CD14-positive monocyte (primary cell): Measurements from ENCODE around the gene EIF5AL1. TPM values are rescaled to one million over a fixed set of nuclear protein-coding genes. Genes with fewer than 3 reads are reported as not detected.

Experiments used
- DNase-seq, 3 donors: peaks; one replicate each; pipeline ENCODE4 v3.0.0-alpha.2; 2011 to 2022
- H2AFZ ChIP-seq: 2 replicates; pipeline ENCODE4 v1.6.0; 2012; ENCODE audit warnings: mild to moderate bottlenecking, low read depth, low read length, inconsistent platforms; ENCODE audit not compliant: insufficient read depth, poor library complexity, severe bottlenecking
- H3K27ac ChIP-seq, 2 donors: 1 replicate in 1 of 2; 2 replicates in 1 of 2; pipeline ENCODE4 v1.5.1; 2012 to 2013; ENCODE audit warnings: low read length in 2 of 2, control low read depth in 1 of 2, inconsistent platforms in 1 of 2, low read depth in 1 of 2, mild to moderate bottlenecking in 1 of 2
- H3K27me3 ChIP-seq, 2 donors: one replicate each; pipeline versions ENCODE4 v1.6.0 to v1.6.1; 2011 to 2013; ENCODE audit warnings: low read length in 2 of 2; ENCODE audit not compliant: control insufficient read depth in 2 of 2, insufficient read depth in 2 of 2
- H3K36me3 ChIP-seq, 2 donors: replicated peaks in 1 of 2; 1 replicate in 1 of 2; 2 replicates in 1 of 2; pipeline versions ENCODE4 v1.5.1 to v1.6.1; 2012 to 2013; ENCODE audit warnings: low read length in 2 of 2, control low read depth in 1 of 2, inconsistent platforms in 1 of 2, mild to moderate bottlenecking in 1 of 2; ENCODE audit not compliant: insufficient read depth in 2 of 2, control insufficient read depth in 1 of 2
- H3K4me1 ChIP-seq, 2 donors: 1 replicate in 1 of 2; 2 replicates in 1 of 2; pipeline versions ENCODE4 v1.5.1 to v1.6.1; 2012 to 2013; ENCODE audit warnings: low read length in 2 of 2, control low read depth in 1 of 2, inconsistent platforms in 1 of 2, mild to moderate bottlenecking in 1 of 2, moderate library complexity in 1 of 2; ENCODE audit not compliant: insufficient read depth in 2 of 2, control insufficient read depth in 1 of 2
- H3K4me2 ChIP-seq: replicated peaks from 2 replicates; pipeline ENCODE3; 2012; ENCODE audit warnings: low read length, moderate library complexity, mild to moderate bottlenecking; ENCODE audit not compliant: poor library complexity, severe bottlenecking; ENCODE audit errors: extremely low read depth
- H3K4me3 ChIP-seq, 3 experiments: fragments of 200-600 bp in 1 of 3; sonication (generic) in 1 of 3; replicated peaks in 1 of 3; 1 replicate in 2 of 3; 2 replicates in 1 of 3; pipeline ENCODE4 v1.5.1; 2011 to 2013; ENCODE audit warnings: low read length in 3 of 3, mild to moderate bottlenecking in 3 of 3, control low read depth in 2 of 3, low read depth in 2 of 3, inconsistent platforms in 1 of 3, moderate library complexity in 1 of 3
- H3K79me2 ChIP-seq: 2 replicates; pipeline ENCODE4 v1.6.0; 2012; ENCODE audit warnings: mild to moderate bottlenecking, control low read depth, inconsistent platforms, low read length, moderate library complexity; ENCODE audit not compliant: insufficient read depth
- H3K9ac ChIP-seq: 2 replicates; pipeline ENCODE4 v1.6.0; 2017; ENCODE audit warnings: low read length, mild to moderate bottlenecking; ENCODE audit not compliant: insufficient read depth, poor library complexity, severe bottlenecking
- H3K9me3 ChIP-seq, 2 donors: replicated peaks in 1 of 2; 1 replicate in 1 of 2; 2 replicates in 1 of 2; pipeline versions ENCODE4 v1.5.1 to v1.6.1; 2012 to 2013; ENCODE audit warnings: low read length in 2 of 2, control low read depth in 1 of 2; ENCODE audit not compliant: control insufficient read depth in 1 of 2, insufficient read depth in 1 of 2
- H4K20me1 ChIP-seq: 2 replicates; pipeline ENCODE4 v1.6.0; 2012; ENCODE audit warnings: mild to moderate bottlenecking, low read length, control low read depth, moderate library complexity; ENCODE audit not compliant: insufficient read depth
- H3K27ac Mint-ChIP-seq, 7 donors: one replicate each; pipeline ENCODE4 v1.8.0; 2020; ENCODE audit warnings: mild to moderate bottlenecking in 7 of 7, mixed read lengths in 7 of 7, moderate library complexity in 6 of 7, inconsistent platforms in 2 of 7
- H3K27me3 Mint-ChIP-seq, 3 donors: one replicate each; pipeline ENCODE4 v1.8.0; 2021 to 2022; ENCODE audit warnings: low read depth in 3 of 3, mild to moderate bottlenecking in 3 of 3, mixed read lengths in 3 of 3, moderate library complexity in 3 of 3, inconsistent platforms in 1 of 3
- H3K36me3 Mint-ChIP-seq, 2 donors: one replicate each; pipeline ENCODE4 v1.8.0; 2020; ENCODE audit warnings: mixed read lengths in 2 of 2, inconsistent platforms in 1 of 2, mild to moderate bottlenecking in 1 of 2
- H3K4me1 Mint-ChIP-seq: one replicate; pipeline ENCODE4 v1.8.0; 2020; ENCODE audit warnings: mild to moderate bottlenecking, mixed read lengths
- H3K4me3 Mint-ChIP-seq, 2 donors: one replicate each; pipeline ENCODE4 v1.8.0; 2020; ENCODE audit warnings: mild to moderate bottlenecking in 2 of 2, mixed read lengths in 2 of 2, moderate library complexity in 1 of 2
- H3K9me3 Mint-ChIP-seq, 7 donors: one replicate each; pipeline ENCODE4 v1.8.0; 2020 to 2022; ENCODE audit warnings: mixed read lengths in 7 of 7, mild to moderate bottlenecking in 6 of 7, moderate library complexity in 6 of 7, inconsistent platforms in 2 of 7
- WGBS: methylation state at CpG from one replicate; pipeline ENCODE4 v1.1.5; 2013; ENCODE audit warnings: missing lambda C conversion rate; ENCODE audit not compliant: insufficient coverage; 5-methylcytosine and 5-hydroxymethylcytosine counted together
- intact Hi-C, 2 donors: fragments of 100-400 bp; cut with micrococcal nuclease; formaldehyde crosslinking; loops; one replicate each; pipeline versions ENCODE4 v1.15.0 to v1.15.1; 2023
- polyA plus RNA-seq, 3 donors: library from polyadenylated mRNA; depleted of rRNA in 1 of 3; unstranded in 2 of 3; stranded (reverse) in 1 of 3; fragments of 300-500 nt in 2 of 3; fragments of >200 nt in 1 of 3; fragmentation: Illumina TruSeq in 2 of 3; gene quantifications; 1 replicate in 2 of 3; 2 replicates in 1 of 3; pipeline ENCODE4 v1.2.3, GENCODE V29; 2012 to 2021
- TF ChIP-seq, protein P1 (sequence below): fragments of 200-600 bp; IDR thresholded peaks from one replicate; pipeline ENCODE4 v1.8.0; 2022; ENCODE audit warnings: antibody characterized with exemption, mild to moderate bottlenecking

Gene EIF5AL1
- polyA plus RNA-seq, 3 donors = 0.16 to 1.7 (median 0.17) TPM

DNA sequence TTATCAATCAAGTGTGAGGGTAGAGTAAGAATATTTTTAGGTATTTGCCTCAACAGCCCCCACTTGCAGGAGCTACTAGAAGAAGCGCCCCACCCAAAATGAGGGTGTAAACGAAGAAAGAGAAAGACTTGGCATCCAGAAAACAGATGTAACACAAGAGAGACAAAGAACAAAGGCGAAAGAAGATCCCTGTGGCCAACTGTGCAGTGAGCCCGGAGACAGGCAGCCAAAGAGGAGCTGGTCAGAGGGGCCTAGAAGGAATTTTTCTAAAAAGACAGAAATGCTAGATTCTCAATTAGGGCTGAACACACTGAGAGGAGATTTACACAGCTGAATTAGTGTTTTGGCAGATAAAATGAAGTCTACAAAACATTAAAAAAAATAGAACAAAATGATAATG lies 29.6 kb upstream of the EIF5AL1 start:
- H3K9me3 ChIP-seq = no peaks in the 10 kb centered on the region
- Mint-ChIP-seq H3K4me1 (no peaks in the 10 kb centered on the region), H3K36me3 (no peaks in the 10 kb centered on the region), H3K4me3 (no peak overlapping the region), H3K27ac (no peak overlapping the region), H3K9me3 (peaks cover 0 to 2% (median 0%) of the 10 kb centered on the region in 7 donors), H3K27me3 (peaks cover 6 to 18% (median 12%) of the 10 kb centered on the region in 3 donors)
- no peak overlapping the region for H3K27ac ChIP-seq
- DNase-seq = no peak
- H2AFZ ChIP-seq = no peak overlapping the region
- no peak overlapping the region for H3K9ac ChIP-seq
- H3K79me2 ChIP-seq = no peaks in the 10 kb centered on the region
- 91% methylated on average over 4 of the region's 4 CpGs for WGBS
- no peaks in the 10 kb centered on the region for H3K4me1 ChIP-seq
- H3K36me3 ChIP-seq = no peaks in the 10 kb centered on the region
- H3K27me3 ChIP-seq = no peaks in the 10 kb centered on the region
- no peak overlapping the region for H3K4me2 ChIP-seq
- H4K20me1 ChIP-seq = no peaks in the 10 kb centered on the region
- TF ChIP-seq, protein P1, sequence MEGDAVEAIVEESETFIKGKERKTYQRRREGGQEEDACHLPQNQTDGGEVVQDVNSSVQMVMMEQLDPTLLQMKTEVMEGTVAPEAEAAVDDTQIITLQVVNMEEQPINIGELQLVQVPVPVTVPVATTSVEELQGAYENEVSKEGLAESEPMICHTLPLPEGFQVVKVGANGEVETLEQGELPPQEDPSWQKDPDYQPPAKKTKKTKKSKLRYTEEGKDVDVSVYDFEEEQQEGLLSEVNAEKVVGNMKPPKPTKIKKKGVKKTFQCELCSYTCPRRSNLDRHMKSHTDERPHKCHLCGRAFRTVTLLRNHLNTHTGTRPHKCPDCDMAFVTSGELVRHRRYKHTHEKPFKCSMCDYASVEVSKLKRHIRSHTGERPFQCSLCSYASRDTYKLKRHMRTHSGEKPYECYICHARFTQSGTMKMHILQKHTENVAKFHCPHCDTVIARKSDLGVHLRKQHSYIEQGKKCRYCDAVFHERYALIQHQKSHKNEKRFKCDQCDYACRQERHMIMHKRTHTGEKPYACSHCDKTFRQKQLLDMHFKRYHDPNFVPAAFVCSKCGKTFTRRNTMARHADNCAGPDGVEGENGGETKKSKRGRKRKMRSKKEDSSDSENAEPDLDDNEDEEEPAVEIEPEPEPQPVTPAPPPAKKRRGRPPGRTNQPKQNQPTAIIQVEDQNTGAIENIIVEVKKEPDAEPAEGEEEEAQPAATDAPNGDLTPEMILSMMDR = no peak
- intact Hi-C loops = no loop called here
- H3K4me3 ChIP-seq = no peak overlapping the region

DNA sequence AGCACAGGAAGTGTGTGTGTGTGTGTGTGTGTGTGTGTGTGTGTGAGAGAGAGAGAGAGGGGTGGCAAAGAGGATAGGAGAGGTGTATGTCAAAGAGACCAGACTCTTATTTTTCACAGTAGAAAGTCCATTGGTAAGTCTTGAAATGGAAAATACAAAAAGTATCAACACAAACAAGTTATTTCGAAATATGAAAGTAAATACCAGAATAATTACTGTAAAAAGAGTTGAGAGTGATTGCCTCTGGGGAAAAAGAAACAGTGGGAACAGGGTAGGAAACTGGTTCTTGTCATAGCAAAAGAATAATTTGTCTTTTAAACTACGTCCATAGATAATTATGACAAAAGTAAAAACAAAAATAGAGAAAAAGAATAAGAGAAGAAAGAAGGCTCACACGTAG lies 29.0 kb upstream of the EIF5AL1 start:
- Histone ChIP-seq H4K20me1 (no peaks in the 10 kb centered on the region), H3K79me2 (no peaks in the 10 kb centered on the region), H3K4me2 (no peak overlapping the region), H3K27ac (no peak overlapping the region), H3K9me3 (no peaks in the 10 kb centered on the region), H3K4me1 (no peaks in the 10 kb centered on the region), H3K27me3 (no peaks in the 10 kb centered on the region), H3K4me3 (no peak overlapping the region), H2AFZ (no peak overlapping the region), H3K36me3 (no peaks in the 10 kb centered on the region), H3K9ac (no peak overlapping the region)
- H3K36me3 Mint-ChIP-seq = no peaks in the 10 kb centered on the region
- no peak for DNase-seq
- H3K9me3 Mint-ChIP-seq = peaks cover 0 to 2% (median 0%) of the 10 kb centered on the region in 7 donors
- TF ChIP-seq, protein P1 = no peak
- H3K4me3 Mint-ChIP-seq = no peak overlapping the region
- H3K27ac Mint-ChIP-seq = no peak overlapping the region
- WGBS = no CpG with 5 or more reads among the region's 3 CpGs
- peaks cover 6 to 18% (median 10%) of the 10 kb centered on the region in 3 donors for H3K27me3 Mint-ChIP-seq
- no peaks in the 10 kb centered on the region for H3K4me1 Mint-ChIP-seq
- intact Hi-C loops = no loop called here
